Smooth muscle cell (in vitro differentiated cells): Measurements from ENCODE around the gene NDUFS6. TPM values are rescaled to one million over a fixed set of nuclear protein-coding genes. Genes with fewer than 3 reads are reported as not detected.
"Not testable (repeated sequence)": the region's sequence is repeated elsewhere in the genome, so short reads cannot be mapped to it uniquely, and the experiment has no call there.

Experiments used
- DNase-seq: peaks from one replicate; lab custom pipeline; 2025; ENCODE audit not compliant: unreplicated experiment; lab: John Stamatoyannopoulos, UW
- H2AFZ ChIP-seq: fragments of 200-600 bp; sonication (generic); 2 replicates; pipeline ENCODE4 v1.6.0; 2016; ENCODE audit warnings: antibody characterized with exemption, low read depth, mild to moderate bottlenecking
- H3F3A ChIP-seq: fragments of 200-600 bp; sonication (generic); 2 replicates; pipeline ENCODE4 v1.6.0; 2017; ENCODE audit warnings: antibody characterized with exemption, low read depth
- H3K27ac ChIP-seq: fragments of 200-600 bp; sonication (generic); 2 replicates; pipeline ENCODE4 v1.5.1; 2016; ENCODE audit warnings: low read depth, mild to moderate bottlenecking
- H3K27me3 ChIP-seq: fragments of 200-600 bp; sonication (generic); 2 replicates; pipeline ENCODE4 v1.6.1; 2016; ENCODE audit warnings: low read depth, mild to moderate bottlenecking
- H3K36me3 ChIP-seq: fragments of 200-600 bp; sonication (generic); 2 replicates; pipeline ENCODE4 v1.5.1; 2016; ENCODE audit warnings: low read depth
- H3K4me1 ChIP-seq: fragments of 200-600 bp; sonication (generic); 2 replicates; pipeline ENCODE4 v1.5.1; 2016; ENCODE audit warnings: low read depth
- H3K4me2 ChIP-seq: fragments of 200-600 bp; sonication (generic); 2 replicates; pipeline ENCODE4 v1.6.0; 2016; ENCODE audit warnings: mild to moderate bottlenecking
- H3K4me3 ChIP-seq: fragments of 200-600 bp; sonication (generic); 2 replicates; pipeline ENCODE4 v1.5.1; 2016; ENCODE audit warnings: mild to moderate bottlenecking
- H3K79me2 ChIP-seq: fragments of 200-600 bp; sonication (generic); 2 replicates; pipeline ENCODE4 v1.6.0; 2016; ENCODE audit warnings: low read depth, mild to moderate bottlenecking
- H3K9ac ChIP-seq: fragments of 200-600 bp; sonication (generic); 2 replicates; pipeline ENCODE4 v1.6.0; 2016; ENCODE audit warnings: low read depth
- H3K9me3 ChIP-seq: fragments of 200-600 bp; sonication (generic); replicated peaks from 2 replicates; pipeline ENCODE4 v1.5.1; 2016; ENCODE audit warnings: low read depth
- H4K20me1 ChIP-seq: fragments of 200-600 bp; sonication (generic); 2 replicates; pipeline ENCODE4 v1.6.0; 2016; ENCODE audit warnings: low read depth
- CTCF ChIP-seq: fragments of 200-600 bp; sonication (generic); IDR thresholded peaks from 2 replicates; pipeline ENCODE4 v1.5.1; 2017; ENCODE audit warnings: borderline replicate concordance, mild to moderate bottlenecking, antibody characterized with exemption; ENCODE audit not compliant: insufficient read depth, poor library complexity, severe bottlenecking
- WGBS: methylation state at CpG from one replicate; pipeline ENCODE4 v1.1.7; 2016; ENCODE audit warnings: low lambda C conversion rate; 5-methylcytosine and 5-hydroxymethylcytosine counted together
- polyA plus RNA-seq: library from polyadenylated mRNA; unstranded; fragments of >200 nt; fragmentation: Nextera tagmentation; extraction: Ambion mirVana; gene quantifications from 2 replicates; pipeline ENCODE4 v1.2.1, GENCODE V29; 2016
- total RNA-seq: library from RNA; depleted of rRNA; stranded (reverse); fragments of >200 nt; gene quantifications from 2 replicates; pipeline ENCODE4 v1.2.3, GENCODE V29; 2014

NDUFS6 gene
- total and polyA plus RNA-seq, 2 experiments from 2014 or later = 50.8 to 146 TPM

GRCh38 chr5:1840071-1840547 is 38.9 kb downstream of the NDUFS6 start:
- Histone ChIP-seq H3K27ac (no peak overlapping the region), H3K9ac (no peak overlapping the region), H2AFZ (no peak overlapping the region), H3K4me1 (peaks cover 6% of the 10 kb centered on the region), H3K9me3 (no peaks in the 10 kb centered on the region), H3F3A (no peaks in the 10 kb centered on the region), H3K4me2 (no peak overlapping the region), H4K20me1 (no peaks in the 10 kb centered on the region), H3K36me3 (no peaks in the 10 kb centered on the region), H3K27me3 (no peaks in the 10 kb centered on the region), H3K4me3 (no peak overlapping the region), H3K79me2 (no peaks in the 10 kb centered on the region)
- no peak for TF ChIP-seq CTCF
- WGBS = 97% methylated on average over 20 of the region's 20 CpGs
- no peak for DNase-seq

GRCh38 chr5:1840741-1841521 is 39.7 kb downstream of the NDUFS6 start:
- no peak for DNase-seq
- no peak for TF ChIP-seq CTCF
- peaks cover 6% of the 10 kb centered on the region for H3K4me1 ChIP-seq

GRCh38 chr5:1842004-1842819 is 41.0 kb downstream of the NDUFS6 start:
- Histone ChIP-seq H3K27ac (no peak overlapping the region), H3K79me2 (no peaks in the 10 kb centered on the region), H3K27me3 (peaks cover 9% of the 10 kb centered on the region), H3K4me2 (no peak overlapping the region), H2AFZ (no peak overlapping the region), H3K9me3 (no peaks in the 10 kb centered on the region), H3K36me3 (no peaks in the 10 kb centered on the region), H3F3A (no peaks in the 10 kb centered on the region), H3K4me3 (no peak overlapping the region), H3K4me1 (peaks cover 6% of the 10 kb centered on the region), H3K9ac (no peak overlapping the region), H4K20me1 (no peaks in the 10 kb centered on the region)
- 88% methylated on average over 17 of the region's 17 CpGs for WGBS
- no peak for DNase-seq
- no peak for TF ChIP-seq CTCF

More at GRCh38 chr5:1840741-1841521, 39.7 kb downstream of the NDUFS6 start:
- Histone ChIP-seq H3K9ac (no peak overlapping the region), H3K27ac (no peak overlapping the region), H3K36me3 (no peaks in the 10 kb centered on the region), H3K9me3 (no peaks in the 10 kb centered on the region), H3K4me2 (no peak overlapping the region), H3K79me2 (no peaks in the 10 kb centered on the region), H4K20me1 (no peaks in the 10 kb centered on the region), H3K4me3 (no peak overlapping the region), H3F3A (no peaks in the 10 kb centered on the region), H3K27me3 (no peaks in the 10 kb centered on the region), H2AFZ (no peak overlapping the region)
- WGBS = 64% methylated on average over 31 of the region's 31 CpGs

- H3K4me2 ChIP-seq, H3F3A ChIP-seq, H3K4me1 ChIP-seq, H3K79me2 ChIP-seq, H2AFZ ChIP-seq, H3K9me3 ChIP-seq, H3K4me3 ChIP-seq, DNase-seq, H3K27ac ChIP-seq, H3K9ac ChIP-seq, H4K20me1 ChIP-seq, H3K36me3 ChIP-seq: not testable (repeated sequence)
- H3K27me3 ChIP-seq = peaks cover 18% of the 10 kb centered on the region
- WGBS = 89% methylated on average over 10 of the region's 10 CpGs
Measured at GRCh38 chr5:1843761-1844160, 42.6 kb downstream of the NDUFS6 start.
